Adrenal gland (tissue), 12 donors: ENCODE results near the gene SULT2B1. TPM values are rescaled to one million over a fixed set of nuclear protein-coding genes. Genes with fewer than 3 reads are reported as not detected.
A peak's percentile ranks its signal among the peaks of the same experiment; 100 is the strongest.

Source experiments
- DNase-seq, 7 donors: peaks; one replicate each; pipeline ENCODE4 v3.0.0-alpha.2; 2019 to 2020
- H3K27ac ChIP-seq, 5 donors: fragments of 200-600 bp; sonication (generic) in 4 of 5; 1 replicate in 3 of 5; 2 replicates in 2 of 5; pipeline versions ENCODE4 v1.5.1 to v1.8.0; 2016 to 2020; ENCODE audit warnings: mild to moderate bottlenecking in 1 of 5
- H3K27me3 ChIP-seq: fragments of 200-600 bp; 2 replicates; pipeline ENCODE4 v1.8.0; 2021
- H3K36me3 ChIP-seq, 2 donors: fragments of 200-600 bp; replicated peaks in 1 of 2; 1 replicate in 1 of 2; 2 replicates in 1 of 2; pipeline versions ENCODE4 v1.5.1 to v1.8.0; 2018 to 2022
- H3K4me1 ChIP-seq, 2 donors: fragments of 200-600 bp; replicated peaks in 1 of 2; 1 replicate in 1 of 2; 2 replicates in 1 of 2; pipeline versions ENCODE4 v1.5.1 to v1.8.0; 2018 to 2021
- H3K4me3 ChIP-seq, 4 donors: fragments of 200-600 bp; sonication (generic) in 3 of 4; one replicate each; pipeline ENCODE4 v1.5.1; 2016 to 2018
- H3K9me3 ChIP-seq, 3 donors: fragments of 200-600 bp; sonication (generic) in 1 of 3; replicated peaks in 1 of 3; 1 replicate in 2 of 3; 2 replicates in 1 of 3; pipeline versions ENCODE4 v1.5.1 to v1.8.0; 2016 to 2021
- CTCF ChIP-seq, 6 experiments: fragments of 450-650 bp in 4 of 6; fragments of 200-600 bp in 2 of 6; sonication (generic) in 1 of 6; IDR thresholded peaks; 1 replicate in 5 of 6; 2 replicates in 1 of 6; pipeline versions ENCODE4 v1.5.1 to v1.8.0; 2016 to 2021; ENCODE audit warnings: antibody characterized with exemption in 6 of 6, mild to moderate bottlenecking in 2 of 6, moderate library complexity in 1 of 6
- POLR2A ChIP-seq, 2 donors: fragments of 450-650 bp; IDR thresholded peaks; one replicate each; pipeline ENCODE4 v1.6.1; 2017; ENCODE audit warnings: antibody characterized with exemption in 2 of 2, mild to moderate bottlenecking in 2 of 2, moderate library complexity in 1 of 2
- WGBS, 4 donors: extraction: QIAGEN DNeasy Blood & Tissue Kit in 2 of 4; methylation state at CpG; one replicate each; pipeline versions ENCODE4 v1.1.5 to v1.1.7; 2013 to 2017; 5-methylcytosine and 5-hydroxymethylcytosine counted together
- intact Hi-C, 2 donors: fragments of 100-400 bp; cut with DNase I; formaldehyde crosslinking; loops; one replicate each; pipeline versions ENCODE4 v1.14.1 to v1.15.0; 2022 to 2023
- polyA plus RNA-seq, 3 donors: library from polyadenylated mRNA; stranded (reverse); fragments of 200-250 nt in 2 of 3; fragments of 350-450 nt in 1 of 3; fragmentation: Illumina TruSeq in 1 of 3; extraction: RNeasy Lipid Tissue Mini Kit (QIAGEN cat#74804) in 1 of 3; gene quantifications; one replicate each; pipeline ENCODE4 v1.2.3, GENCODE V29; 2013 to 2014
- total RNA-seq, 9 donors: library from RNA; depleted of rRNA in 4 of 9; stranded (reverse); fragments of >200 nt in 4 of 9; fragments of 120-200 nt in 1 of 9; fragmentation: NEBNext Ultra II Directional in 1 of 9; extraction: Animal tissue kit (Norgen Biotek cat#: 25700) in 1 of 9; gene quantifications; one replicate each; pipeline versions ENCODE4 v1.1.0 to v1.2.4, GENCODE V29; 2013 to 2023
- donor health status: healthy with polysubstance abuse.
- donor health status: Bipolar disorder and iron deficiency.
- donor health status: DM: yes; HTN: yes; CAD: no.
- donor health status: DM: no; HTN: no; CAD: no.
- donor health status: DM: no; HTN: no; CAD: no.
- donor health status: DM: yes; HTN: yes; CAD: no.

The SULT2B1 gene
- total and polyA plus RNA-seq, 12 donors: 0.22 to 1.4 (median 0.52) TPM; not detected in 3

GRCh38 chr19:48633148-48634035, 81.4 kb downstream of the SULT2B1 start:
- Histone ChIP-seq H3K4me3 (peak overlapping the region in 2 of 4 donors; percentile 11 to 38), H3K36me3 (peaks cover 0 to 7% of the 10 kb centered on the region in 2 donors), H3K4me1 (peaks cover 41 to 67% of the 10 kb centered on the region in 2 donors), H3K9me3 (no peaks in the 10 kb centered on the region), H3K27me3 (no peaks in the 10 kb centered on the region), H3K27ac (peak overlapping the region; percentile 11 to 98 (median 95))
- TF ChIP-seq CTCF (IDR thresholded peaks at IDR 0.05) (no peak), POLR2A (IDR thresholded peaks at IDR 0.05) (no peak)
- intact Hi-C loops: no loop called here
- WGBS, 4 donors: 51 to 64% (median 60%) methylated on average over 17 to 22 of the region's 22 CpGs
- peak in 6 of 7 donors; percentile 46 to 81 (median 58) for DNase-seq

- intact Hi-C loops: no loop called here
- Histone ChIP-seq H3K4me3 (peak overlapping the region in 2 of 4 donors; percentile 11 to 38), H3K4me1 (peaks cover 45 to 73% of the 10 kb centered on the region in 2 donors), H3K27me3 (no peaks in the 10 kb centered on the region), H3K9me3 (no peaks in the 10 kb centered on the region), H3K27ac (peak overlapping the region; percentile 56 to 98 (median 95)), H3K36me3 (peaks cover 0 to 7% of the 10 kb centered on the region in 2 donors)
- DNase-seq: peak in 2 of 7 donors; percentile 15 to 20
- WGBS, 4 donors: 29 to 39% (median 31%) methylated on average over 7 of the region's 7 CpGs
- TF ChIP-seq POLR2A (IDR thresholded peaks at IDR 0.05): no peak
- TF ChIP-seq CTCF (IDR thresholded peaks at IDR 0.05): no peak
Observed at GRCh38 chr19:48634036-48634342, 82.0 kb downstream of the SULT2B1 start.

- WGBS, 4 donors: 3 to 8% (median 5%) methylated on average over 13 to 37 of the region's 37 CpGs
- intact Hi-C loops: no loop called here
- Histone ChIP-seq H3K27ac (peak overlapping the region; percentile 93 to 98 (median 95)), H3K4me1 (peaks cover 45 to 71% of the 10 kb centered on the region in 2 donors), H3K27me3 (no peaks in the 10 kb centered on the region), H3K9me3 (no peaks in the 10 kb centered on the region), H3K4me3 (peak overlapping the region in 2 of 4 donors; percentile 45 to 70), H3K36me3 (peaks cover 0 to 7% of the 10 kb centered on the region in 2 donors)
- peak; percentile 97 to 100 (median 98) for DNase-seq
- TF ChIP-seq CTCF (IDR thresholded peaks at IDR 0.05) (no peak), POLR2A (IDR thresholded peaks at IDR 0.05) (peak; percentile 25 to 91)
Observed at GRCh38 chr19:48634424-48635262, 82.7 kb downstream of the SULT2B1 start.
